WTC11 (cell line): ENCODE results near the gene KIAA0930.

Experiments
- ATF6 ChIP-seq: sonication (generic); formaldehyde crosslinking; IDR thresholded peaks from 2 replicates; pipeline ENCODE4 v1.8.1; 2023; ENCODE audit warnings: mild to moderate bottlenecking, missing genetic modification reagents
- ESRRA ChIP-seq: sonication (generic); formaldehyde crosslinking; IDR thresholded peaks from 2 replicates; pipeline ENCODE4 v1.8.1; 2022; ENCODE audit warnings: mild to moderate bottlenecking, missing genetic modification reagents, borderline replicate concordance
- GABPB1 ChIP-seq: sonication (generic); formaldehyde crosslinking; IDR thresholded peaks from 2 replicates; pipeline ENCODE4 v1.8.1; 2023; ENCODE audit warnings: mild to moderate bottlenecking, missing genetic modification reagents
- STAT6 ChIP-seq: sonication (generic); formaldehyde crosslinking; conservative IDR thresholded peaks from 2 replicates; pipeline ENCODE4 v1.8.1; 2023; ENCODE audit warnings: mild to moderate bottlenecking, low read depth, missing genetic modification reagents, moderate library complexity
- ZBTB21 ChIP-seq: sonication (generic); formaldehyde crosslinking; IDR thresholded peaks from 2 replicates; pipeline ENCODE4 v1.8.1; 2023; ENCODE audit warnings: mild to moderate bottlenecking, missing genetic modification reagents, borderline replicate concordance
- TF ChIP-seq, protein P1 (sequence below): fragments of 200-600 bp; IDR thresholded peaks from 2 replicates; pipeline ENCODE4 v1.8.0; 2022; ENCODE audit warnings: antibody characterized with exemption
- TF ChIP-seq, protein P2 (sequence below): sonication (generic); formaldehyde crosslinking; IDR thresholded peaks from 2 replicates; pipeline ENCODE4 v1.8.1; 2022; ENCODE audit warnings: mild to moderate bottlenecking, moderate library complexity, missing genetic modification reagents

DNA sequence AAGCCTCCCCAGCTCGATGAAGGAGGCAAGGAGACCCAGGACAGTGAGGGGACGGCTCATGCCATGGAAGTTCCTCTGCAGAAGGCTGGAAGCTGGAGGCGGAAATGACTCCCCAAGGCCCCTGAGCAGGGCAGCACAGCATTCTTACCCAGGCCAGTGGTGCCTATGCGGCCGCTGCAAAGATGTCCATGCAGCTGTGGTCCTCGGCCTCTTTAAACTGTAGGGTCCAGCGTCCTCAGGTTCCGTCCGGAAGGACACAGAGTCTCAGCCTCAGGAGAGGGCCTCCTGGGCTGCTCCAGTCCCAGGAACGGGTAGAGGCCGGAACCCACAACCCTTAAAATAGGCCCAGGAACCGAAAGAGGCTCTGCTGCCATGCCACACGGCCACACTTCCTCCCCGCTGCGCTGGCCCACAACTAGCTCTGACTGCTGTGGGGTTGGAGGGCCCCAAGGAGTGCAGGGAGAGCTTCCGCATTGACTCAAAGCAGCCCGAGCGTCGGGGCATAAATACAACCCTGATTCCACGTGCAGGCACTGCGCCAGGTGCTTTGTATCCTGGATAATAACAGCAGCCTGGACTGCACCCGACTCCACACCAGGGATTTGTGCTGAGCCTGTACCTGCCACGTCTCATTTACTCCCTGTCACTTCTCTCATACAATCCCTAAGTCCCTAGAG lies 5.5 kb downstream of the KIAA0930 start:
- TF ChIP-seq GABPB1 (CRISPR knock-in tag), result no peak
- TF ChIP-seq STAT6 (CRISPR knock-in tag), result no peak
- TF ChIP-seq, protein P1, sequence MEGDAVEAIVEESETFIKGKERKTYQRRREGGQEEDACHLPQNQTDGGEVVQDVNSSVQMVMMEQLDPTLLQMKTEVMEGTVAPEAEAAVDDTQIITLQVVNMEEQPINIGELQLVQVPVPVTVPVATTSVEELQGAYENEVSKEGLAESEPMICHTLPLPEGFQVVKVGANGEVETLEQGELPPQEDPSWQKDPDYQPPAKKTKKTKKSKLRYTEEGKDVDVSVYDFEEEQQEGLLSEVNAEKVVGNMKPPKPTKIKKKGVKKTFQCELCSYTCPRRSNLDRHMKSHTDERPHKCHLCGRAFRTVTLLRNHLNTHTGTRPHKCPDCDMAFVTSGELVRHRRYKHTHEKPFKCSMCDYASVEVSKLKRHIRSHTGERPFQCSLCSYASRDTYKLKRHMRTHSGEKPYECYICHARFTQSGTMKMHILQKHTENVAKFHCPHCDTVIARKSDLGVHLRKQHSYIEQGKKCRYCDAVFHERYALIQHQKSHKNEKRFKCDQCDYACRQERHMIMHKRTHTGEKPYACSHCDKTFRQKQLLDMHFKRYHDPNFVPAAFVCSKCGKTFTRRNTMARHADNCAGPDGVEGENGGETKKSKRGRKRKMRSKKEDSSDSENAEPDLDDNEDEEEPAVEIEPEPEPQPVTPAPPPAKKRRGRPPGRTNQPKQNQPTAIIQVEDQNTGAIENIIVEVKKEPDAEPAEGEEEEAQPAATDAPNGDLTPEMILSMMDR, result no peak
- no peak for TF ChIP-seq ESRRA
- TF ChIP-seq, protein P2, sequence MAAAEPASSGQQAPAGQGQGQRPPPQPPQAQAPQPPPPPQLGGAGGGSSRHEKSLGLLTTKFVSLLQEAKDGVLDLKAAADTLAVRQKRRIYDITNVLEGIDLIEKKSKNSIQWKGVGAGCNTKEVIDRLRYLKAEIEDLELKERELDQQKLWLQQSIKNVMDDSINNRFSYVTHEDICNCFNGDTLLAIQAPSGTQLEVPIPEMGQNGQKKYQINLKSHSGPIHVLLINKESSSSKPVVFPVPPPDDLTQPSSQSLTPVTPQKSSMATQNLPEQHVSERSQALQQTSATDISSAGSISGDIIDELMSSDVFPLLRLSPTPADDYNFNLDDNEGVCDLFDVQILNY (CRISPR knock-in tag), result no peak
- TF ChIP-seq ZBTB21 (CRISPR knock-in tag), result no peak
- no peak for TF ChIP-seq ATF6 (CRISPR knock-in tag)
